Activated naive CD4-positive, alpha-beta T cell treated with anti-CD3 and anti-CD28 coated beads, Interleukin-2, amount 50 U/mL, for 72 hours (primary cell): ENCODE results near the gene CAPG. TPM values are rescaled to one million over a fixed set of nuclear protein-coding genes. Genes with fewer than 3 reads are reported as not detected.
A peak's percentile ranks its signal among the peaks of the same experiment; 100 is the strongest.

ENCODE experiments used
- ATAC-seq, 2 donors: fragments of 150-1000 bp; cut with Tn5 transposase; 2 replicates each; pipeline ENCODE4 v1.10.0; 2021; ENCODE audit warnings: mild to moderate bottlenecking in 2 of 2, moderate library complexity in 2 of 2
- DNase-seq, 2 donors: peaks; one replicate each; pipeline ENCODE4 v3.0.0; 2021 to 2022; ENCODE audit warnings: low spot score in 2 of 2
- H3K27ac Mint-ChIP-seq, 2 donors: one replicate each; pipeline ENCODE4 v1.8.0; 2022; ENCODE audit warnings: mild to moderate bottlenecking in 2 of 2, mixed read lengths in 2 of 2
- H3K36me3 Mint-ChIP-seq, 2 donors: one replicate each; pipeline ENCODE4 v1.8.0; 2022; ENCODE audit warnings: mixed read lengths in 2 of 2
- H3K9me3 Mint-ChIP-seq, 2 donors: one replicate each; pipeline ENCODE4 v1.8.0; 2022; ENCODE audit warnings: mixed read lengths in 2 of 2
- total RNA-seq, 2 donors: library from RNA; stranded (reverse); gene quantifications; one replicate each; pipeline ENCODE4 v1.2.3, GENCODE V29; 2022

The CAPG gene
- total RNA-seq, 2 donors from 2014 or later = 38.0 to 39.8 TPM

- Mint-ChIP-seq H3K36me3 (no peaks in the 10 kb centered on the region), H3K9me3 (no peaks in the 10 kb centered on the region)
- DNase-seq = peak in 1 of 2 donors; percentile 62
Measured at GRCh38 chr2:85413592-85414420, 3.6 kb upstream of the CAPG start.

GRCh38 chr2:85411405-85411748 is 1.2 kb upstream of the CAPG start:
- ATAC-seq = no peak
- DNase-seq = no peak
- Mint-ChIP-seq H3K36me3 (no peaks in the 10 kb centered on the region), H3K9me3 (no peaks in the 10 kb centered on the region), H3K27ac (peak overlapping the region; percentile 44 to 72)

More at GRCh38 chr2:85413592-85414420, 3.6 kb upstream of the CAPG start:
- H3K27ac Mint-ChIP-seq = peak overlapping the region in 1 of 2 donors; percentile 65
- ATAC-seq = peak; percentile 50 to 66

GRCh38 chr2:85410584-85411404 is 628 bp upstream of the CAPG start:
- Mint-ChIP-seq H3K36me3 (no peaks in the 10 kb centered on the region), H3K9me3 (no peaks in the 10 kb centered on the region), H3K27ac (peak overlapping the region; percentile 72 to 73)
- ATAC-seq = no peak
- DNase-seq = no peak

- H3K27ac Mint-ChIP-seq = peak overlapping the region; percentile 44 to 81
- peaks cover 0 to 22% of the 10 kb centered on the region in 2 donors for H3K36me3 Mint-ChIP-seq
- DNase-seq (peak; percentile 55 to 91), ATAC-seq (peak; percentile 95 to 96)
- peaks cover 0 to 4% of the 10 kb centered on the region in 2 donors for H3K9me3 Mint-ChIP-seq
Measured at GRCh38 chr2:85405201-85406059, 4.7 kb downstream of the CAPG start.

GRCh38 chr2:85401844-85402243 is 8.3 kb downstream of the CAPG start:
- H3K9me3 Mint-ChIP-seq = peaks cover 0 to 4% of the 10 kb centered on the region in 2 donors
- H3K36me3 Mint-ChIP-seq = peaks cover 0 to 22% of the 10 kb centered on the region in 2 donors
- ATAC-seq (no peak), DNase-seq (peak in 1 of 2 donors; percentile 50)
- H3K27ac Mint-ChIP-seq = no peak overlapping the region

GRCh38 chr2:85401464-85401805 is 8.7 kb downstream of the CAPG start:
- peaks cover 0 to 4% of the 10 kb centered on the region in 2 donors for H3K9me3 Mint-ChIP-seq
- H3K27ac Mint-ChIP-seq = no peak overlapping the region
- DNase-seq (peak in 1 of 2 donors; percentile 45), ATAC-seq (no peak)
- peaks cover 0 to 22% of the 10 kb centered on the region in 2 donors for H3K36me3 Mint-ChIP-seq

- DNase-seq (peak in 1 of 2 donors; percentile 48), ATAC-seq (no peak)
- Mint-ChIP-seq H3K36me3 (peaks cover 0 to 22% of the 10 kb centered on the region in 2 donors), H3K9me3 (peaks cover 0 to 4% of the 10 kb centered on the region in 2 donors), H3K27ac (no peak overlapping the region)
Measured at GRCh38 chr2:85400541-85401463, 9.4 kb downstream of the CAPG start.

DNA sequence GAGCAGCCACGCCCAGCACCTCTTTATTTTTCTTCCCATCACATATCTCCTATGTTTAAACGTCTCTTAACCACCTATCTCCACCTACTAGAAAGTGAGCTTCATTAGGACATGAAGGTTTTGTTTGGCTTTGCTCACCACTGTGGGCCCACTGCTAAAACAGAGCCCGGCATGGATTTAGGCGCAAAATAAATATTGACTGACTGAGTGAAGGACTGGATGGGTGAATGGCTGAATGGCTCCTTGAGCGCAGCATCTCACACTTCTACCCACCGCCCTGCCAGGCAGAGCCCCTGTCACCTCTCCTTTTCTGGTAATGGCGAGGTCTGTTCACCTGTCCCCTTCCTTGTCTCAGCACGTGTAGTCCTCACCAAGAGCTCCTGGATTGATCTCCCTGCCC is 10.1 kb downstream of the CAPG start:
- DNase-seq (peak in 1 of 2 donors; percentile 20), ATAC-seq (no peak)
- Mint-ChIP-seq H3K27ac (peak overlapping the region in 1 of 2 donors; percentile 6), H3K36me3 (peaks cover 0 to 19% of the 10 kb centered on the region in 2 donors), H3K9me3 (peaks cover 0 to 4% of the 10 kb centered on the region in 2 donors)

- H3K27ac Mint-ChIP-seq = no peak overlapping the region
- H3K36me3 Mint-ChIP-seq = peaks cover 0 to 15% of the 10 kb centered on the region in 2 donors
- peaks cover 0 to 4% of the 10 kb centered on the region in 2 donors for H3K9me3 Mint-ChIP-seq
- no peak for ATAC-seq
- no peak for DNase-seq
Measured at GRCh38 chr2:85399183-85399455, 11.0 kb downstream of the CAPG start.

DNA sequence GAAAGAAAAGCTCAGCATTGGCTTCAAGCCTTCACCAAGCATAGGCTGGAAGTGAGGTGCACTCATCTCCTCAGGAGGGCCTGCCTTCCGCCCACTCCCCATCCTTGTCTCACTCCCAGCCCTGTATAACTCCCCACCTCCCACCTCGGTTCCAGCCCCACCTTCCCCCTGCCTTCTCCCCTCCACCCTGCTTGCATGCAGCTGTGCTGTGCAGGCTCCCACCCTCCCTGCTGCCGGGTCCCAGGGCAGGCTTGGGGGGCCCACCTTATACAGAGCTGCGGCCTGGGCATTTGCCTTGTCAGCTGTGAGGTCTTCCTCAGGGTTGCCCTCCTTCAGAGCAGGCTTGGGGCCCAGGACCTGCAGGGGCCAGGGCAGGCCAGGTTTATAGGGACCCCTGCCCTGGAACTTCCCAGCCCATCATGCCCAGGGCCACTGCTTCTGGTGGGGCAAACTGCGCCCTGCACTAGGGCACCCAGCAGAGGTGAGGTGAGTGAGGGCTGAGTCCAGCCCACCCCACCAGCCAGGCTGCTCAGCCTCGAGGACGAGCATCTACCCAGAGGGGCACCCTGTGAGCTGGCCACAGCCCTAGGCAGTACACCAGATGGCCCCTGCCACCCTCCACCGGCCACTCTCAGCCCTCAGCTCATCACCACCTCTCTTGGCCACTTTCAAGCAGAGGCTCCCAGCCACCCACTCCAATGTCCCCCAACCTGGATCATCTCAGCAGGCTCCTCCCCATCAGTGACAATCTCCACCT is 11.6 kb downstream of the CAPG start:
- Mint-ChIP-seq H3K36me3 (peaks cover 0 to 15% of the 10 kb centered on the region in 2 donors), H3K9me3 (peaks cover 0 to 4% of the 10 kb centered on the region in 2 donors), H3K27ac (no peak overlapping the region)
- ATAC-seq (no peak), DNase-seq (peak in 1 of 2 donors; percentile 51)

DNA sequence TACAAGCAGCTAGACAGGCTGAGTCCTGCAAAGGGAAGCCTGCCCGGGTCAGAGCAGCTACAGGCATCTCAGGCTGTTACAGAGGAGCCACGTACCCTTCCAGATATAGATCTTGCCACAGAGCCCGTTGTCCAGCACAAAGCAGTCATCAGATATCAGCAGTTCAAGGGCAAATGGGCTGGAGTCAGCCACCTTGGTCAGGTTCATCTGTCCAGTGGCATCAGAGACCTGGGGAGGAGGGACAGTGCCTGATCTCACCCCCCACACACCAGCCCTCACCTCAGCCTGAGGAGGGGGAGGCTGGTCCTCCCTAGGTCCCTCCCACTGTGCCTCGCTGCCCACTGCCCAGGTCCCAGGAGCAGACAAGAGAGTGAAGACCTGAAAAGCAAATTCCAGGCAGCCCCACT is 12.2 kb downstream of the CAPG start:
- peak overlapping the region in 1 of 2 donors; percentile 45 for H3K27ac Mint-ChIP-seq
- H3K9me3 Mint-ChIP-seq = peaks cover 0 to 4% of the 10 kb centered on the region in 2 donors
- peaks cover 0 to 9% of the 10 kb centered on the region in 2 donors for H3K36me3 Mint-ChIP-seq
- ATAC-seq (no peak), DNase-seq (peak in 1 of 2 donors; percentile 13)

GRCh38 chr2:85396531-85397470 is 13.4 kb downstream of the CAPG start:
- peaks cover 0 to 2% of the 10 kb centered on the region in 2 donors for H3K36me3 Mint-ChIP-seq
- DNase-seq (peak in 1 of 2 donors; percentile 48), ATAC-seq (peak in 1 of 2 donors; percentile 43)
- peak overlapping the region; percentile 57 to 70 for H3K27ac Mint-ChIP-seq
- H3K9me3 Mint-ChIP-seq = no peaks in the 10 kb centered on the region

DNA sequence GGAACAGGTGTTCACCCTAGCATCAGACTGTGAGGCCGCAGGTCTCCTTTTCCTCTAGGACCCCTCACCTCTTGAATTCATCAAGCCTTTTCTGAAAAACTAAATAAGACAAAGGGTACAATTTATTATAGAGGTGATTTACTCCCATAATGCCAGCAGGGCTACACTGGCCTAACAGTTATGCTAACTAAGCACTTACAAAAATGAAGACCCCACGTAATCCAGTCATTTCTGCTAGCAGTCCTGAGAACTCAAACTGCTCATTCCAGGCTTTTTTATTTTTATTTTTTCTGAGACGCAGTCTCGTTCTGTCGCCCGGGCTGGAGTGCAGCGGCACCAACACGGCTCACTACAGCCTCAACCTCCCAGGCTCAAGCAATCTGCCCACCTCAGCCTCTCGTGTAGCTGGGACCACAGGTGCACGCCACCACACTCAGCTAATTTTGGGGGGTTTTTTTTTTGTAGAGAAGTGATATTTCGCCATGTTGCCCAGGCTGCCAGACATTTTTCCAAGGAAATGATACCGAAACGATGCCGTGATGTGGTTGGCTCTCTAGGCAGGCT is 14.2 kb downstream of the CAPG start:
- no peaks in the 10 kb centered on the region for H3K36me3 Mint-ChIP-seq

GRCh38 chr2:85394976-85395375 is 15.2 kb downstream of the CAPG start:
- DNase-seq = peak in 1 of 2 donors; percentile 50
- H3K27ac Mint-ChIP-seq = peak overlapping the region in 1 of 2 donors; percentile 24
- ATAC-seq = no peak
- H3K36me3 Mint-ChIP-seq = no peaks in the 10 kb centered on the region
- H3K9me3 Mint-ChIP-seq = no peaks in the 10 kb centered on the region

More for the DNA sequence above, 14.2 kb downstream of the CAPG start:
- no peaks in the 10 kb centered on the region for H3K9me3 Mint-ChIP-seq
- DNase-seq (peak in 1 of 2 donors; percentile 42), ATAC-seq (no peak)
- H3K27ac Mint-ChIP-seq = no peak overlapping the region
